Body of pancreas (tissue), 4 donors: ENCODE data around the gene CACNA1H. TPM values are rescaled to one million over a fixed set of nuclear protein-coding genes. Genes with fewer than 3 reads are reported as not detected.

ENCODE experiments used
- ATAC-seq: fragments of 150-250 bp; one replicate; pipeline ENCODE4 v1.9.1; 2016
- DNase-seq, 4 donors: peaks; one replicate each; pipeline ENCODE4 v3.0.0-alpha.2; 2019
- H3K27ac ChIP-seq, 4 donors: fragments of 200-600 bp; sonication (generic); 1 replicate in 3 of 4; 2 replicates in 1 of 4; pipeline versions ENCODE4 v1.5.1 to v1.6.1; 2016 to 2019; ENCODE audit warnings: mild to moderate bottlenecking in 1 of 4, mixed read lengths in 1 of 4, moderate library complexity in 1 of 4
- H3K27me3 ChIP-seq, 2 donors: fragments of 200-600 bp; sonication (generic); one replicate each; pipeline ENCODE4 v1.6.0; 2016; ENCODE audit warnings: mild to moderate bottlenecking in 1 of 2
- H3K36me3 ChIP-seq, 2 donors: fragments of 200-600 bp; sonication (generic); replicated peaks in 1 of 2; 2 replicates each; pipeline ENCODE4 v1.5.1; 2016; ENCODE audit warnings: low read depth in 2 of 2; ENCODE audit not compliant: insufficient read depth in 1 of 2
- H3K4me1 ChIP-seq: fragments of 200-600 bp; sonication (generic); one replicate; pipeline ENCODE4 v1.6.0; 2016
- H3K4me3 ChIP-seq, 2 donors: fragments of 200-600 bp; sonication (generic); 1 replicate in 1 of 2; 2 replicates in 1 of 2; pipeline ENCODE4 v1.5.1; 2016 to 2019
- H3K9me3 ChIP-seq, 3 donors: fragments of 200-600 bp; sonication (generic); 1 replicate in 2 of 3; 2 replicates in 1 of 3; pipeline ENCODE4 v1.5.1; 2016
- POLR2A ChIP-seq, 3 donors: fragments of 450-650 bp; IDR thresholded peaks; one replicate each; pipeline ENCODE4 v1.6.1; 2016; ENCODE audit warnings: antibody characterized with exemption in 3 of 3, mild to moderate bottlenecking in 2 of 3
- WGBS, 2 donors: methylation state at CpG; one replicate each; pipeline ENCODE4 v1.1.5; 2017; 5-methylcytosine and 5-hydroxymethylcytosine counted together
- intact Hi-C: fragments of 100-400 bp; cut with DNase I; formaldehyde crosslinking; loops from one replicate; pipeline ENCODE4 v1.15.1; 2023
- total RNA-seq, 2 donors: library from RNA; depleted of rRNA; stranded (reverse); fragments of >200 nt; gene quantifications; one replicate each; pipeline ENCODE4 v1.1.0, GENCODE V29; 2016
- TF ChIP-seq, protein P1 (sequence below), 7 experiments: fragments of 450-650 bp in 4 of 7; fragments of 200-600 bp in 3 of 7; sonication (generic) in 3 of 7; IDR thresholded peaks; one replicate each; pipeline ENCODE4 v1.5.1; 2016 to 2019; ENCODE audit warnings: antibody characterized with exemption in 7 of 7

Gene CACNA1H
- total RNA-seq, 2 donors from 2014 or later: 7.3 to 15.2 TPM

DNA sequence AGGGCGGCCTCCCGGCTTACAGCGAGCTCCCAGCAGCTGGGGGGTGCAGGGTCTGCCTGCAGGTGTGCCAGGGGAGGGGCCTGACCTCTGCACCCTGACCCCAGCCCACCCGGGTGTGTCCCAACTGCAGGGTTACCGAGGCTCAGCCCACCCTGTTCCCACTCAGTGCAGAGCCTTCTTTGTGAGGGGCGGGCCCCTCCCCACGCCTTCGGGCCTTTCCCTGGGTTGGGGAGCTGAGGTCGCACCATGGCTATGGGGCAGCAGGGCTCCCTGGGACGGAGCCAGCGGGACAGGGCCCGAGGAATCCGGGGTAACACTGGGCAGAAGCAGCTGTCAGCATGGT is 17.1 kb downstream of the CACNA1H start:
- TF ChIP-seq, protein P1, sequence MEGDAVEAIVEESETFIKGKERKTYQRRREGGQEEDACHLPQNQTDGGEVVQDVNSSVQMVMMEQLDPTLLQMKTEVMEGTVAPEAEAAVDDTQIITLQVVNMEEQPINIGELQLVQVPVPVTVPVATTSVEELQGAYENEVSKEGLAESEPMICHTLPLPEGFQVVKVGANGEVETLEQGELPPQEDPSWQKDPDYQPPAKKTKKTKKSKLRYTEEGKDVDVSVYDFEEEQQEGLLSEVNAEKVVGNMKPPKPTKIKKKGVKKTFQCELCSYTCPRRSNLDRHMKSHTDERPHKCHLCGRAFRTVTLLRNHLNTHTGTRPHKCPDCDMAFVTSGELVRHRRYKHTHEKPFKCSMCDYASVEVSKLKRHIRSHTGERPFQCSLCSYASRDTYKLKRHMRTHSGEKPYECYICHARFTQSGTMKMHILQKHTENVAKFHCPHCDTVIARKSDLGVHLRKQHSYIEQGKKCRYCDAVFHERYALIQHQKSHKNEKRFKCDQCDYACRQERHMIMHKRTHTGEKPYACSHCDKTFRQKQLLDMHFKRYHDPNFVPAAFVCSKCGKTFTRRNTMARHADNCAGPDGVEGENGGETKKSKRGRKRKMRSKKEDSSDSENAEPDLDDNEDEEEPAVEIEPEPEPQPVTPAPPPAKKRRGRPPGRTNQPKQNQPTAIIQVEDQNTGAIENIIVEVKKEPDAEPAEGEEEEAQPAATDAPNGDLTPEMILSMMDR (IDR thresholded peaks at IDR 0.05): no peak
- TF ChIP-seq POLR2A (IDR thresholded peaks at IDR 0.05): no peak
- H3K27ac ChIP-seq: no peak overlapping the region
- no peaks in the 10 kb centered on the region for H3K27me3 ChIP-seq
- no peak overlapping the region for H3K4me3 ChIP-seq
- H3K4me1 ChIP-seq: peaks cover 32% of the 10 kb centered on the region
- intact Hi-C loops: loop anchor here (10.0 kb wide), 1 partner anchor 465 kb away; the partner anchor contains the start of gene FBXL16
- 51 to 80% methylated on average over 10 to 13 of the region's 13 CpGs for WGBS, 2 donors
- DNase-seq (no peak), ATAC-seq (no peak)
- H3K36me3 ChIP-seq: no peaks in the 10 kb centered on the region
- no peaks in the 10 kb centered on the region for H3K9me3 ChIP-seq

DNA sequence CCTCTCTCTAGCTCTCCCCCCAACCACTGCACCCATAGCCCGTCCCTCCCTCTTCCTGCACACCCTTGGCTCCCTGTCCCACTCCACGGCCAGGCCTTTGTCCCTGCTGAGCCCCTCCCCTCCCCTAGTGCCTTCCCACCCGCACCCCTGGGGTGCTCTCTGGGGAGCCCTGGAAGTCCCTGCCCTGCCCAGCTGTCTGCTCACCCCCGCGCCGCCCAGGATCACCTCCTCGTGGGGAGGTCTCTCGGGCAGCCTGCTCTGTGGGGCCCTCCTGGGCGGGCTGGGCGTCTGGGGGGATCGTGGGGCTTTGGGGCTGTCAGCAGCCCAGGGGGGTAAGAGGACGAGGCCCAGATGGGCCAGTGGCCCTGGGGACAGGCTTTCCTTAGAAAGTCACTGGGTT is 18.1 kb downstream of the CACNA1H start:
- no peak overlapping the region for H3K27ac ChIP-seq
- H3K36me3 ChIP-seq: no peaks in the 10 kb centered on the region
- H3K4me1 ChIP-seq: peaks cover 32% of the 10 kb centered on the region
- TF ChIP-seq, protein P1 (IDR thresholded peaks at IDR 0.05): no peak
- no peak for TF ChIP-seq POLR2A (IDR thresholded peaks at IDR 0.05)
- H3K9me3 ChIP-seq: no peaks in the 10 kb centered on the region
- DNase-seq (no peak), ATAC-seq (no peak)
- intact Hi-C loops: loop anchor here (10.0 kb wide), 1 partner anchor 466 kb away; the partner anchor contains the start of gene FBXL16
- 71% methylated on average over 9 of the region's 12 CpGs; no CpG with 5 or more reads in 1 of the 2 donors for WGBS, 2 donors
- no peaks in the 10 kb centered on the region for H3K27me3 ChIP-seq
- no peak overlapping the region for H3K4me3 ChIP-seq

DNA sequence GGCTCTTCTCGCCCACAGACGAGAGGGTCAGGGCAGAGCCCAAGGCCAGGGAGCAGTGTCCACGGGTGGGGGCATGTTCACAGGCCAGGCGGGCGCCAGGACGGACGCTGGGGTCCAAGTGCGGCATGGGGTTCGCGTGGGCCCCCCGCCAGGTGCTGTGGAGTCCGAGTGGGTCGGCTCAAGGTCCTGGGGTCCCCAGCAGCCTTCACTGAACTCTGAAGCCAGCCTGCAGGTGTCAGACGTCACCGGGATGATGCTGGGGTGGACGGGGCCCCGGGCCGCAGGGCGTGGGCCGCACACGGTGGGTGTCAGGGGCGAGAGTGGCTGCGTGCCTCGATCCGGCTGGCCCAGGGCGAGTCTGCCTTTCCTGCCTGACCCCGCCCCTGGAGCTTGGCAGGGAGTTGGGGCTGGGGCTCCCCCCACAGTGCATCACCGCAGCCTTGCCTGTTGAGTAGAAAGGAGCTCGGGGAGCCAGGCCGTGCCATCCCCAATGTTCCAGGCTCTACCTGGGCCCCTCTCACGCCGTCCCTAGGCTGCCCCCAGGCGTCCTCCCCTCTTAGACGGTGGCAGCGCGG is 19.0 kb downstream of the CACNA1H start:
- Histone ChIP-seq H3K36me3 (no peaks in the 10 kb centered on the region), H3K9me3 (no peaks in the 10 kb centered on the region), H3K27me3 (no peaks in the 10 kb centered on the region), H3K4me1 (peaks cover 31% of the 10 kb centered on the region), H3K27ac (no peak overlapping the region), H3K4me3 (no peak overlapping the region)
- TF ChIP-seq POLR2A (IDR thresholded peaks at IDR 0.05): no peak
- TF ChIP-seq, protein P1 (IDR thresholded peaks at IDR 0.05): no peak
- DNase-seq (no peak), ATAC-seq (no peak)
- intact Hi-C loops: loop anchor here (10.0 kb wide), 1 partner anchor 467 kb away; the partner anchor contains the start of gene FBXL16
- 80 to 83% methylated on average over 16 to 29 of the region's 36 CpGs for WGBS, 2 donors

DNA sequence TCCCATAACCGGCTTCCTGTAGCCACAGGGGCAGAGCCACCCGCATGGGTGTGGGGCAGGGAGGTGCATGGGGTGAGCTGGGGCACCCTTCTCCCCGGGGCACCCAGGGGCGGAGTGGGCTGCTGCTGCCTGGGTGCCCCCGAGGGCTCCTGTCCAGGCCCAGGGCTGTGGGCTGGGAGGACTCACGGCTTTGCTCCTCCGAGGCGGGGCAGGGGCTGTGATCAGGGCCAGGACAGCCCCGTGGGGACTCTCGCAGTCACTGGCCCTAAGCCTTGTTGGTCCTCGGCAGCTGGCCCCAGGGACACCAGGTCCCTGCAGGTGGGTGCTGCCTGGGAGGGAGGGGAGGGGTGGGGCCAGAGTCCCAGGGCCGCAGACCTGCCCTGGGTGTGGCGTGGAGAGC is 19.7 kb downstream of the CACNA1H start:
- intact Hi-C loops: loop anchor here (10.0 kb wide), 1 partner anchor 468 kb away; the partner anchor contains the start of gene FBXL16
- Histone ChIP-seq H3K27ac (no peak overlapping the region), H3K4me3 (no peak overlapping the region), H3K4me1 (peaks cover 24% of the 10 kb centered on the region), H3K36me3 (no peaks in the 10 kb centered on the region), H3K27me3 (no peaks in the 10 kb centered on the region), H3K9me3 (no peaks in the 10 kb centered on the region)
- TF ChIP-seq, protein P1 (IDR thresholded peaks at IDR 0.05): no peak
- TF ChIP-seq POLR2A (IDR thresholded peaks at IDR 0.05): no peak
- no peak for ATAC-seq
- WGBS, 2 donors: 59 to 80% methylated on average over 2 to 7 of the region's 13 CpGs
- DNase-seq: no peak
